ENCODE measurements around the gene TEKT3.

Gene TEKT3

GRCh38 chr17:15270628-15271381, 70.6 kb downstream of the TEKT3 start:
- no peak overlapping the region for H3K4me3 ChIP-seq (ENCODE audit: low read depth, low read length)
- no peak for TF ChIP-seq CTCF (IDR thresholded peaks at IDR 0.05; ENCODE audit: insufficient read depth, low read depth, low read length, missing control alignments)
- no peak for DNase-seq (ENCODE audit: low read depth)

GRCh38 chr17:15269780-15270089, 71.7 kb downstream of the TEKT3 start:
- TF ChIP-seq CTCF (IDR thresholded peaks at IDR 0.05; ENCODE audit: insufficient read depth, low read depth, low read length, missing control alignments), result no peak
- DNase-seq (ENCODE audit: low read depth), result no peak
- no peak overlapping the region for H3K4me3 ChIP-seq (ENCODE audit: low read depth, low read length)

- no peak overlapping the region for H3K4me3 ChIP-seq (ENCODE audit: low read depth, low read length)
- no peak for TF ChIP-seq CTCF (IDR thresholded peaks at IDR 0.05; ENCODE audit: insufficient read depth, low read depth, low read length, missing control alignments)
- no peak for DNase-seq (ENCODE audit: low read depth)
These were observed 72.2 kb downstream of the TEKT3 start for GRCh38 chr17:15269087-15269779.

DNA sequence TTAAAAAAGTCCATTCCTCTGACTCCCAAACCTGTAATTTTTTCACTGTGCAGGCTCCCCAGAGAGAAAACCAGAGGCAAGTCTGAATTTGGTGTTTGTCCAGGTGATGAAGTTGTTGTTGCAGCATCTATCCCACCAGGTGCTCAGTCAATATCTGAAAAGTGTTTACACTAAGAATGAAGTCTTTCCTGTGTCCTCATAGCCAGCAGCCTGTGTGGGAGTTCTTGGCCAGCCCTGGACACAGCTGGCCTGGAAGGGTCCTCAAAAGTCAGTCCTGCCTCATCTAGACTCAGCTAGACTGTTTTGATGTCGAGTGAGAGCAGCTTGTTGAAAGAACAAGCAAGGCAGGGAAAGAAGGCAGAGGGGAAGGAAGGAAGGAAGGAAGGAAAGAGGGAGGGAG, 72.9 kb downstream of the TEKT3 start:
- DNase-seq (ENCODE audit: low read depth), result no peak
- no peak for TF ChIP-seq CTCF (IDR thresholded peaks at IDR 0.05; ENCODE audit: insufficient read depth, low read depth, low read length, missing control alignments)
- H3K4me3 ChIP-seq (ENCODE audit: low read depth, low read length), result no peak overlapping the region

DNA sequence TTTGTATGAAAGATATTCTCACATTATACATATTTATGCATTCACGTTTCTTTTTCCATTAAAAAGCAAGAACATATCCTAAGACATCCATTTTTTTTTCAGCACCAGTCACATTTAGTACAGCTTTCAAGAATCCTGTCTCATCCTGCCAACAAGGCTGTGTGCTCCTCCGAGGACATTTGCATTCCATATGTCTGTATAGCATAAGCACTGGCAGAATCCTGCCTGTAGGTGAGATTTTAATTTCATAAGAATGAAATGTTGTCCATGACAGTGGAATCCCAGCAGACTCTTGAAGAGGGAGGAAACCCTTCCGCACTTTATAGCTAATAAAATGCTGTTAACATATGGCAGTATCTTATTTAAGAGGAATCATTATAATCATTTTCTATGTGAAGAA, 73.4 kb downstream of the TEKT3 start:
- no peak for DNase-seq (ENCODE audit: low read depth)
- TF ChIP-seq CTCF (IDR thresholded peaks at IDR 0.05; ENCODE audit: insufficient read depth, low read depth, low read length, missing control alignments), result no peak

GRCh38 chr17:15266325-15267125, 74.9 kb downstream of the TEKT3 start:
- DNase-seq (ENCODE audit: low read depth), result no peak
- no peak overlapping the region for H3K4me3 ChIP-seq (ENCODE audit: low read depth, low read length)
- no peak for TF ChIP-seq CTCF (IDR thresholded peaks at IDR 0.05; ENCODE audit: insufficient read depth, low read depth, low read length, missing control alignments)

More for the DNA sequence above, 73.4 kb downstream of the TEKT3 start:
- H3K4me3 ChIP-seq (ENCODE audit: low read depth, low read length), result no peak overlapping the region
